Activated CD4-positive, CD25-positive, alpha-beta regulatory T cell (primary cell): ENCODE measurements around the gene CHST11.

Experiments used
- DNase-seq, 4 experiments: peaks; one replicate each; lab custom pipeline; 2025; lab: John Stamatoyannopoulos, UW

CHST11 gene

GRCh38 chr12:104460041-104460719 is 3.4 kb downstream of the CHST11 start:
- DNase-seq: no peak

DNA sequence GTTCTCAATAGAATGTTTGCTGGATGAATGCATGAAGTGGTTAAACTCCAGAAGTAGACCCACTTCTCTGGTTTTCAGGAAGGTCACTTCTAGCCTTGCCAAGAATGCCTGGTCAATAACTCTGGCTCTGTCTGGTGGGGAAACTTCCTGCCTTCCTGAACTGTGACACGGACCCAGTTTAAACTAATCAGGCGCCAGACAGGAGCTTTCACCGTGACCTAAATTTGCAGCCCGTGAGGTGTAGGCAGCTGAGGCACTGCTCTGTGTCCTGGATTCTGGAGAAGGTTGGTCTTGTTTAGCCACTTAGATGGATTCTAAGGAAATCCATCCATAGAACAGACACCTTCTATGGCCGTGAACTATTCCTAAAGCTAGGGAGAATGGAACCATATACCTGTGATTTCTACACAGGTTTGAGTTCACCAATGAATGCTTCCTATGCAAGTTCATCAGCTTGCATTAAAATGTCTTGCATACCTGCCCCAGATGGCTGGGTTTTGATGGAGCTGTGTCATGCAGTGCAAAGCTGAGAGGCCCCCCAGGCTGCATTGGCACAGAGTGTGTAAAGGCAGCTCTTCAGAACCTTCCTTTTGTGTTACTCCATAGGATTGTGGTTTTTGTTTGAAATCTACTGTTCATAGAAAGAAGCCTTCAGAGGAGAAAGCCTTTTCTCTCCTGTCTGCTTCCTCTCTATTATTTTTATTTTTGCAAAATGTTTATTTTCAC is 4.4 kb downstream of the CHST11 start:
- no peak for DNase-seq

DNA sequence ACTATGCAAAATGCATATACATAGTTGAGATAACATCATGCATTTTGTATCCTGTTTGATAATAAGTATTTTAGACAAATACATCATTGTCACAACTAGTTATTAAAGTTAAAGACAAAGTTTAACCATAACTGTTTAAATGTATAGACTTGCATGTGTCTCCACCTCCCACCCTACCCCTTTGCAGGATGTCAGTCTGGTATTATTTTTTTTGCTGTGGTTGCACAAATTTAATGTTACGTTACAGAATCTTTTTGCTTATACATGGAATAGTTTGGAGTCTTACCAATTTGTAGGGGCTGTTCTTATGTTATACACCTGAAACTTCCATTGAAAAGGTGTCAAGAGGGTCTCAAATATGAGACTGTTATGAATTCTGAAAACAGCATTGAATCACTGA is 5.6 kb downstream of the CHST11 start:
- no peak for DNase-seq

DNA sequence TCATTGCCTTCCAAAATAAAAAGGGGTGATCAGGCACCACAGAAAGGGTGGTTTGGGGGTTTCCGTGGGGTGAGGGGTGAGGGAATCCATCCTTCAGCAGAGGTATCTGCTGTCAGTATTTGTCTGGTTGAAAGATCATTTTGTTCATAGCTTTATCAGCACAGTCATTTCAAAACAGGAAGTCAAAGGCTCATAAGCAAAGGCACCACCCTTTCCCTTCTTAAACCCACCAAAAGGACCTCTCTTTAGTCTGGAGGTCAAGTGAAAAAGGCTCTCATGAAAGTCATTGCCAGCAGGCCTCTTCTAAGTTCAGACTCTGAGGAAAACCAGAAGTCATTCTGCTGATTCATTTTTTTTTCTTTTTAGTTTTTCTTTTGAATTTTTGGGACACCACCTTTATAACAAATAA is 6.2 kb downstream of the CHST11 start:
- DNase-seq: no peak

DNA sequence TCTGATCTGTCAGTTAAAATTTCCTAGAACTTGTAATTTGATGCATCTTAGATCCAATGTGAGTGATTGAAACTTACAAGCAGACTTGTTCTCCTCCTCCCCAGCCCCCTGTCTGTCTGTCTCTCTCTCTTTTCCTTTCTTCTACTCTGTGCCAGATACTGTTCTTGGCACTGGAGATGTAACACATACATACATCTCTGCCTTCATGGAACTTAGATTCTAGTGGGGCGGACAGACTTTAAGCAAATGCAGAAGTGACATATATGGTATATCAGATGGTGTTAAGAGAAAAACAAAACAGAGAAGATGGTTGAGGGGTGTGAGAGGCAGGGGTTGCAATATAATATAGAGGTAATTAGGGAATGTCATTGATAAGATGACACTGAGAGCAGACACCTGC is 6.6 kb downstream of the CHST11 start:
- DNase-seq: no peak

DNA sequence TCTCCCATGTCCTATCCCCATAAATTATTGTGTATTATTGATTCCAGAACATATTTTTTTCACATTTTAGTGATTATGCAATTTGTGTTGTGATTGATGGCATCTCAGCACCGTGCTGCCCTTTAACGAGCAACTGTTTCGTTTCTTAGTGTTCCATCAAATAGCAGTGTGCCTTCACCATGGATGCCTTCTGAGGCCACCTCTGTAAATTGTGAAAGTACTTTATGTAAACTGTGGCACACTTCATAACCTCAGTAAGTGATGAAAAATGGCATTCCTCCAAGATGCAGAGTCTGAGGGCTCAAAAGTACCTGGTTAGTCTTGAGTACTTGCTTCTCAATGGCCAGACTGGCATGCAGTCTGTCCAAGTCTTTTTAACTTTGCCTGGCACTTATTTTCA is 8.2 kb downstream of the CHST11 start:
- no peak for DNase-seq

GRCh38 chr12:104466709-104467345 is 10.1 kb downstream of the CHST11 start:
- DNase-seq: no peak

DNA sequence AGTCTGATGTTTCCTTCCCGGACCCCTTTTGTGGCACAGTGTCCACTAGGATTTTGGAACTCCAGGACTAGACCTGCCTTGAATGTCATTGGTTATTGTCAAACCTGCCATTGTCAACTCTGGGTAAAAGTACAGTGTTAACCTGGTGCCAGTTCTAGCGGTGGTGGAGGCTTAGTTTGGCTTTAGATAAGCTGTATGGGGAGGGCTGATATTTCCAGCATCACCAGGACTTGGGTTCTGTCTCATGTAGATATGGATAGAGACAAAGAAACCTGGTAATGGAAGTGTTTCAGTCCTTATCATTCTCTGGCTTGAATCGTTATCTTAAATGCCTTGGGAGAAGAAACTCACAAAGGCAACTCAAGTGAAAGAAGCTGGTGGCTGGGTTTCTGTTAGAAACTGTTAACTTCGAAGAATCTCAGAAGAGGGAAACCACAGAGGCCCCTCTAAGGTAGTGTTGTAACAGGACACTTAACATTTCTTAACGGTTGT is 10.6 kb downstream of the CHST11 start:
- DNase-seq: no peak

DNA sequence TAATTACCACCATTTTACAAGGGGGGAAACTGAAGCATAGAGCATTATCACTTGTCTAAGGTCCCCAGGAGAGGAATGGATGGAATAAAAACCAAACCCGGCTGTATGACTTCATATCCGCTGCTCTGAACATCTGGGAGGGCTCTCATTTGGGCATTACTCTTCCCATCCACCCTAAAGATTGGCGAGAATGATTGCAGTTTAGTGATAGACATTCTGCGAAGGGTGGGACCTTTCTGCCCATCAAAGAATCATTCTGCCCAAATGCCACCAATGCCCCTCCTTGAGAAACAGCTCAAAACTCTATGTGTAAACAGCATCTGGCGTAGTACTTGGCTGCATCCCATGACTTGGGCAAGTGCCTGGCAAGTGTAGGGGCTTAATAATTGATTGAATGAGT is 11.6 kb downstream of the CHST11 start:
- DNase-seq: no peak

DNA sequence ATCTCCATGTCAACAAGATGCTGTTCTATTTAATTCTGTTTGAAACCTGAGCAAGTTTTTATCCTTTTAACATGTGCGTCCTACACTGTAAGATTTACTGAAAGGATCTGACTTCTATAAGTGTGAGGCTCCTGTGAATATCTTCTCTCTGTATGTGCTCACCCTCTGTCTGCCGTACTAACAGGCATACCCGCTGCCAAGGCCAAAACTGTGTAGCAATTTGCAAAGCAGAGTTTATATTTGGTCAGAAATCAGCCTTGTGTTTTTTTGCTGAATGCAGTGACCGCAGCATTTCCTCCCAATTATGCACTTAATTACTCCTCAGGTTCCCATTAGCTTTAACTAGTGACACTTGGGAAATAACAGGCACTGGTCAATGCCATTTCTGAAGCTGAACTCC is 12.3 kb downstream of the CHST11 start:
- DNase-seq: no peak

DNA sequence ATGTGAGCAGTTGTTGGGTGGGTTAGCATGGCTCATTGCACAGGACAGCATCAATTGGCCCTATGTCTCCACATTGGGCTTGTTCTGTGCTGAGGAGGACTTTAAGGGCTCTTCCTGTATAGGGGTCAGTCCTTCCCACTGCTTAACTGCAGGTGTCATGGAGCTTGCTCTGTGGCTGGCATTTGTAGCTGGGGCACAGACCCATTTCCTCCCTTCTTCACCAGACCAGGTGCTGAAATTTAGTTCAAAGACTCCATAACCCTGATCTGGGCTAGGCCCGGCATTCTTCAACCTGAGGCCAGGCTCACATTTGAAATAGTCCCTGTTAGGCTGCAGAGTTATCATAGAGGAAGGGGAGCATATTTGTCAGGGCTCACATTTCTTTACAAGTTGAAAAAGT is 12.8 kb downstream of the CHST11 start:
- DNase-seq: no peak

- no peak for DNase-seq
Measured at GRCh38 chr12:104470521-104470920, 13.8 kb downstream of the CHST11 start.

DNA sequence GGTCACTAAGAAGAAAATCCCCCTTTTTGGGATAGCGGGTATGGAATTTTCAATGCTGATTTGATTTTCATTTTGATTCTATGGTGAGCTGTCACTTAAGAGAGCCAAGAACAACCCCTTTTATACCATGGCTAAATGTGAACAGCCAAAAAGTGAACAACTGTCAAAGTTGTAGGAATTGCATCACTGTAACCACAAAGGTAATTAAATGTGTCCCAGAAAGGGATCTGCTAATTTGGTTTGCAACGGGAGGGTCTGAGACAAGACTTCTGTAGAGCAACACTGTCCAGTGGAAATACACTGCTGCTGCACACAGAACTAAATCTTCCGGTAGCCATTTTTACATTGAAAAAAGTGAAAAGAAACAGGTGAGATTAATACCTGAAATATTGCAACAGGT is 14.6 kb downstream of the CHST11 start:
- no peak for DNase-seq

DNA sequence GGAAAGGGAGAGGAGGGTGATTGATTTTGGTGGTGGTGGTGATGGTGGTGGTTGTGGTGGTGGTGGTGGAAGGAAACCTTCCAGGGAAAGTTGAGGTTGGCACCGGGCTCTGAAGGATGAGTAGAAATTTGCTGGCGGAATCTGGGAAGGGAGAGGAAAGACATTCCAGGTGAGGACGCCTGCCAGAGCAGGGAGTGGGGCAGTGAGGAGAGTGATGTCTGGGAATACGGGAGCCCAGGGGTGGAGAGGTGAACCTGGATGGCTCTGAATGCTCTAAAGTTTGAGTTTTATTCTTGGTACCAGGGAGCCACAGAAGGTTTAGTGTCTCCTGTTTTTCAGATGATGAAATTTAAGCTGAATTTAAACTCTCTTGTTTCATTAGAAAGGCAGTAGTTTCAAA is 16.0 kb downstream of the CHST11 start:
- no peak for DNase-seq

- no peak for DNase-seq
Measured at GRCh38 chr12:104473374-104473983, 16.7 kb downstream of the CHST11 start.

DNA sequence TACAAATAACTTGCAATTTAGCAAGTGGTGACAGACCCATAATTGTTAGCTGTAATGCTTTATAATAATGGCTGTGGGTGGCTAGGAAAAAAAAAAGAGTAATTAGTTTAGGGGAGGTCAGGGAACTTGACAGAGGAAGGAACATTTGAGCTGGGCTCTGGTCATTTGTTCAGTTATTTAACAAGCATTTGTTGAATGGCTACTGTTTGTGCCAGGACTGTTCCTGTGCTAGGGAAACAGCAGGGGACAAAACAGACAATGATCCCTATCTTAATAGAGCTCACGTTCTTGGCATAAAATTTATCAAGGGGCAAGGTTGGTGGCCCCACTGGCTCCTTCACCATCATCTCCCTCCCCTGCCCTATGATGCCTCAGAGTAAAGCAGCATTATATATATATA is 18.5 kb downstream of the CHST11 start:
- no peak for DNase-seq

DNA sequence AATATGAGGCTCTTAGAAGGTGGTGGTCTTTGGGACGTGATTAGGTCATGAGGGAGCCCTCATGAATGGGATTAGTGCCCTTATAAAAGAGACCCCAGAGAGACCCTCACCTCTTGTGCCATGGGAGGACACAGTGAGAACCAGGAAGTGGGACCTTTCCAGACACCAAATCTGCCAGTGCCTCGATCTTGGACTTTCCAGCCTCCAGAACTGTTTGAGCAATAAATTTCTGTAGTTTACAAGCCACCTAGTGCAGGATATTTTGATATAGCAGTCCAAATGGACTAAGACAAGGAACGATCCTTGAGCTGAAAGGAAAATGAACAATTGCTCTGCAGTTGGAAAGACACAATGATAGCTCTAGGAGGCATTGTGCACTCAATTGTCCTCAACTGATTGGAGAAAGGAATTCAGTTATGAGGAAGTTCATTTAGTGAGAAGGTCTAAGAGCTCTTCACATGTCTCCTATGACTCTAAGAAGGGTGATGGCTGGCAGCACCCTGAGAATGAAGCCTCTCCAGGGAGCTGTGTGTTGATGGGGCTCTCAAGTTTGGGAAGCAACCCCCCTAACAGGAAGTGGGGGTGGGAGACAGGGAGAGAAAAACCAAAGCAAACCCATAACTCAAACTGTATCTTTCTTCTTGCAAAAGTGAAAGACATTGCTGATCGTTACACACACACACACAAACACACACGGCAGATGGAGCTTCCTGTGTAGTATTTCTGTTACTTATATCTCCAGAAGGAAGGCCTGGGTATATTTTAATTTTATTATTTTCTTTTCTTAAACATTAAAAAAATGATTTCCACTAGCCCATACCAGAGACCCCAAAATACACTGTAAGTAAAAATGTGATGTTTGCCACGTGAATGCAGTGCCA is 21.0 kb downstream of the CHST11 start:
- DNase-seq: no peak

- peak in 2 of 4 experiments; percentile 9 to 14 for DNase-seq
Measured at GRCh38 chr12:104478396-104479122, 21.8 kb downstream of the CHST11 start.

- DNase-seq: no peak
Measured at GRCh38 chr12:104479123-104479662, 22.4 kb downstream of the CHST11 start.

DNA sequence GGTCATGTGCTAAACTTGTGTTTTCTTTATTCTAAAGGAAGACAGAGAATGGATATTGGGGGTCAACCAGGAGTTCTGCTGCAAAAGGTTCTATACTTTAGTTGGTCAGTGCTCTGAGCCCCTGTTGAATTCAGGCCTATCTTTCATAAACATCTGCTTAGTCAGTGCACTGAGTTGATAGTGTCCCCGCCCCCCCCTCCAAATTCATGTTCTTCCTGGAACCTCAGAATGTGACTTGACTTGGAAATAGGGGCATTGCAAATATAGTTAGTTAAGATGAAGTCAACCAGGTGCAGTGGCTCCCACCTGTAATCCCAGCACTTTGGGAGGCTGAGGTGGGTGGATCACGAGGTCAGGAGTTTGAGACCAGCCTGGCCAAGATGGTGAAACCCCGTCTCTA is 23.3 kb downstream of the CHST11 start:
- DNase-seq: no peak
